GM13976 (cell line): ENCODE results near the gene RAPGEF2.

Experiments used
- DNase-seq: peaks from one replicate; pipeline ENCODE4 v3.0.0; 2012; ENCODE audit warnings: low spot score
- in situ Hi-C: fragments of 300-500 bp; cut with MboI; formaldehyde crosslinking; loops from one replicate; pipeline ENCODE4 v1.12.0; 2022; ENCODE audit warnings: low sequenced_read_pairs, mixed read lengths, inconsistent platforms; ENCODE audit not compliant: unreplicated experiment
- TF ChIP-seq, protein P1 (sequence below): IDR thresholded peaks from 2 replicates; pipeline ENCODE4 v1.5.1; 2012; ENCODE audit warnings: borderline replicate concordance, mild to moderate bottlenecking; ENCODE audit not compliant: insufficient read depth; ENCODE audit errors: extremely low read depth, missing control alignments, control extremely low read depth

Gene RAPGEF2

DNA sequence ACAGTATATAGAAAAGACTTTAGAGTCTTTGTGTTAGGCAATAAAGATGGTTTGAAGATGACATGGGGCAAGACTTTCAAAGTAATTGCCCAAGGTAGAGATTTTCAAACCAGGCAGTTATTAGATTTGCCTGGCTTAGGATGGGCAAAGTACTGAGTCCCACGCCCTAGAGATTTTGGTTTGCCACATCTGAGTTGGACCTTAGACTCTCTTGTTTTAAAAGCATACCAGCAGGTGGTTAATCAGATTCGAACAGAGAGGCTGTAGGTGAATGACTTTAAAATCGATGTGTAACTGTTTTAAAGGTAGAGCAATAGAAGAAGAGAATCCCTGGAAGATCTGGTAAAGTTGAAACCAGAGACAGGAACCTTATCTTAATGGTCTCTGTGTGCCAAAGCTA, 121.5 kb downstream of the RAPGEF2 start:
- TF ChIP-seq, protein P1, sequence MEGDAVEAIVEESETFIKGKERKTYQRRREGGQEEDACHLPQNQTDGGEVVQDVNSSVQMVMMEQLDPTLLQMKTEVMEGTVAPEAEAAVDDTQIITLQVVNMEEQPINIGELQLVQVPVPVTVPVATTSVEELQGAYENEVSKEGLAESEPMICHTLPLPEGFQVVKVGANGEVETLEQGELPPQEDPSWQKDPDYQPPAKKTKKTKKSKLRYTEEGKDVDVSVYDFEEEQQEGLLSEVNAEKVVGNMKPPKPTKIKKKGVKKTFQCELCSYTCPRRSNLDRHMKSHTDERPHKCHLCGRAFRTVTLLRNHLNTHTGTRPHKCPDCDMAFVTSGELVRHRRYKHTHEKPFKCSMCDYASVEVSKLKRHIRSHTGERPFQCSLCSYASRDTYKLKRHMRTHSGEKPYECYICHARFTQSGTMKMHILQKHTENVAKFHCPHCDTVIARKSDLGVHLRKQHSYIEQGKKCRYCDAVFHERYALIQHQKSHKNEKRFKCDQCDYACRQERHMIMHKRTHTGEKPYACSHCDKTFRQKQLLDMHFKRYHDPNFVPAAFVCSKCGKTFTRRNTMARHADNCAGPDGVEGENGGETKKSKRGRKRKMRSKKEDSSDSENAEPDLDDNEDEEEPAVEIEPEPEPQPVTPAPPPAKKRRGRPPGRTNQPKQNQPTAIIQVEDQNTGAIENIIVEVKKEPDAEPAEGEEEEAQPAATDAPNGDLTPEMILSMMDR = no peak
- in situ Hi-C loops = no loop called here

DNA sequence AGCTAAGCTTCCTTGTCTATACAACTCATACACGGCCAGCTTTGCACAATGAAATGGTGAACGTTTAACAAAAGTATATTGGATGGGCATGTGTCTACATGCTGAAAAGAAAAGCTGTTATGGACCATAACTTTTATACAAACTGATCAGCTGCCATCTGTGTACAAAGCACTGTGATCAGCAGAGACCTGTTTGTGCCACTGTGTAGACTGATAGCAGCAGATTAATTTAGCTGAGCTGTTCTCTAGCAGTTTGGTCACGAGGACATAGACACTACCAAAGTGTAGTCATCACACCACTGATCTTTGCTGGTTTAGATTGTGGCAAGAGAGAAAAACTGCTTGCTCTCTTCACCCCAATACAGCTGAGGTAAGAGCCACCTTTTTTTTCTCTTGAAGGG, 124.5 kb downstream of the RAPGEF2 start:
- no peak for DNase-seq
- TF ChIP-seq, protein P1 = no peak
- in situ Hi-C loops = no loop called here

More for the DNA sequence above, 121.5 kb downstream of the RAPGEF2 start:
- DNase-seq = no peak

GRCh38 chr4:159227984-159228383, 125.1 kb downstream of the RAPGEF2 start:
- no peak for DNase-seq
- TF ChIP-seq, protein P1 = no peak
- in situ Hi-C loops = no loop called here

DNA sequence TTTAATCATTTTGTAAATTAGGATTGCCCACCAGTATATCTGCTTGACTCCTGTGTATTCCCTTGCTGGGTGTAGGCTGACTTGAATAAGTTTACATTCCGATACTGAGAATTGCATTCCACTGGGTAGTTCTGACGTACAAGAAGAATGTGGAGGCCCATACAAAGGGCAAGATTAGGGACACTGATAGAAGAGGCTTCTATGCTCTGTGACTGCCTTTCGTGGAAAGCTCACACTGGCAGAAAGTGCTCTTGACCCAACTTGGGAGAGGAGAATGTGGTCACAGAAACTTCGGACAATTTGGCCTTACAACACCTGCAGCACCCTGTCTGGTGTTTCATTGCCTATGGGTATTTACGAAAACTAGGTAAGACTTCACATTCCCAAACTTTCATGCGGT, 126.3 kb downstream of the RAPGEF2 start:
- no peak for DNase-seq
- TF ChIP-seq, protein P1 = no peak
- in situ Hi-C loops = no loop called here

DNA sequence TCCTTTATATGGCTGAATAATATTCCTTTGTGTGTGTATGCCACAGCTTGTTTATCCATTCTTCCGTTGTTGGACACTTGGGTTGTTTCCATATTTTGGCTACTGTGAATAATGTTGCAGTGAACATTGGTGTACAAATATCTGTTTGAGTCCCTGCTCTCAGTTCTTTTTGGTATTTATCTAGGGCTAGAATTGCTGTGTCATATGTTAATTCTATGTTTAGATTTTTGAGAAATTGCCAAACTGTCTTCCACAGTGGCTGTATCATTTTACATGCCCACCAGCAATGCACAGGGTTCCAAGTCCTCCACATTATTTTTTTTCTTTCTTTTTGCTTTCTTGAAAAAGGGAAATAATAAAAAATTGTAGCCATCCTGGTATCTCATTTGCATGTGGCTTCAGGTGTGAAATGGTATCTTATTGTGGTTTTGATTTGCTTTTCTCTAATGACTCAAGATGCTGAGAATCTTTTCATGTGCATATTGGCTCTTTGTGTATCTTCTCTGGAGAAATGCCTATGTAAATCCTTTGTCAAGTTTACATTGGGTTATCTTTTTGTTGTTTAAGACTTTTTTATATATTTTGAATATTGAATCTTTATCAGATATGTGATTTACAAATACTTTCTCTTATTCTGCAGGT, 129.7 kb downstream of the RAPGEF2 start:
- TF ChIP-seq, protein P1 = no peak
- DNase-seq = no peak
- in situ Hi-C loops = no loop called here

- TF ChIP-seq, protein P1 = no peak
- in situ Hi-C loops = no loop called here
- no peak for DNase-seq
Measured at GRCh38 chr4:159235779-159236368, 133.0 kb downstream of the RAPGEF2 start.
